Stomach (tissue), 9 donors: ENCODE data around the gene METRNL. TPM values are rescaled to one million over a fixed set of nuclear protein-coding genes. Genes with fewer than 3 reads are reported as not detected.

ENCODE experiments used
- DNase-seq, 2 donors: peaks; one replicate each; pipeline versions ENCODE4 v3.0.0 to v3.0.0-alpha.2; 2013 to 2019
- H3K27ac ChIP-seq, 5 donors: fragments of 200-600 bp in 4 of 5; sonication (generic) in 4 of 5; one replicate each; pipeline ENCODE4 v1.5.1; 2013 to 2019; ENCODE audit warnings: mild to moderate bottlenecking in 1 of 5, moderate library complexity in 1 of 5
- H3K27me3 ChIP-seq, 3 donors: fragments of 200-600 bp; sonication (generic); one replicate each; pipeline ENCODE4 v1.5.1; 2017 to 2019; ENCODE audit warnings: mixed run types in 1 of 3
- H3K36me3 ChIP-seq, 4 donors: fragments of 200-600 bp; sonication (generic); 1 replicate in 3 of 4; 2 replicates in 1 of 4; pipeline ENCODE4 v1.5.1; 2016 to 2019
- H3K4me1 ChIP-seq, 4 donors: fragments of 200-600 bp; sonication (generic); one replicate each; pipeline ENCODE4 v1.5.1; 2016 to 2019
- H3K4me3 ChIP-seq, 4 donors: fragments of 200-600 bp; sonication (generic) in 3 of 4; one replicate each; pipeline ENCODE4 v1.5.1; 2016 to 2019; ENCODE audit warnings: mild to moderate bottlenecking in 1 of 4
- H3K9me3 ChIP-seq, 4 donors: fragments of 200-600 bp; sonication (generic); one replicate each; pipeline ENCODE4 v1.5.1; 2016 to 2019
- EP300 ChIP-seq: sonication (generic); formaldehyde crosslinking; IDR thresholded peaks from one replicate; pipeline ENCODE4 v1.6.1; 2017; ENCODE audit warnings: antibody characterized with exemption
- POLR2A ChIP-seq, 4 donors: fragments of 450-650 bp; IDR thresholded peaks; one replicate each; pipeline ENCODE4 v1.6.1; 2016; ENCODE audit warnings: antibody characterized with exemption in 4 of 4, control low read depth in 2 of 4, mild to moderate bottlenecking in 1 of 4, moderate library complexity in 1 of 4
- POLR2AphosphoS5 ChIP-seq, 3 donors: sonication (generic); formaldehyde crosslinking; IDR thresholded peaks; one replicate each; pipeline ENCODE4 v1.6.1; 2016; ENCODE audit warnings: antibody characterized with exemption in 3 of 3
- WGBS, 5 donors: extraction: QIAGEN DNeasy Blood & Tissue Kit in 3 of 5; methylation state at CpG; one replicate each; pipeline versions ENCODE4 v1.1.5 to v1.1.7; 2013 to 2018; 5-methylcytosine and 5-hydroxymethylcytosine counted together
- intact Hi-C: fragments of 100-400 bp; cut with DNase I; formaldehyde crosslinking; loops from one replicate; pipeline ENCODE4 v1.15.1; 2023; ENCODE audit warnings: low total_unique reads
- polyA plus RNA-seq, 3 donors: library from polyadenylated mRNA; stranded (reverse); fragments of 200-250 nt; gene quantifications; one replicate each; pipeline ENCODE4 v1.2.3, GENCODE V29; 2013
- total RNA-seq, 5 donors: library from RNA; depleted of rRNA; stranded (reverse); fragments of >200 nt; gene quantifications; one replicate each; pipeline versions ENCODE4 v1.1.0 to v1.2.3, GENCODE V29; 2014 to 2016
- TF ChIP-seq, protein P1 (sequence below), 7 experiments: fragments of 450-650 bp in 4 of 7; fragments of 200-600 bp in 3 of 7; sonication (generic) in 3 of 7; IDR thresholded peaks; one replicate each; pipeline ENCODE4 v1.5.1; 2016 to 2019; ENCODE audit warnings: antibody characterized with exemption in 7 of 7, control low read depth in 2 of 7, mild to moderate bottlenecking in 1 of 7
- donor health status: healthy with polysubstance abuse.
- donor health status: Bipolar disorder and iron deficiency.
- donor health status: healthy.

METRNL gene
- total and polyA plus RNA-seq, 8 donors, result 25.7 to 452 (median 42.5) TPM

DNA sequence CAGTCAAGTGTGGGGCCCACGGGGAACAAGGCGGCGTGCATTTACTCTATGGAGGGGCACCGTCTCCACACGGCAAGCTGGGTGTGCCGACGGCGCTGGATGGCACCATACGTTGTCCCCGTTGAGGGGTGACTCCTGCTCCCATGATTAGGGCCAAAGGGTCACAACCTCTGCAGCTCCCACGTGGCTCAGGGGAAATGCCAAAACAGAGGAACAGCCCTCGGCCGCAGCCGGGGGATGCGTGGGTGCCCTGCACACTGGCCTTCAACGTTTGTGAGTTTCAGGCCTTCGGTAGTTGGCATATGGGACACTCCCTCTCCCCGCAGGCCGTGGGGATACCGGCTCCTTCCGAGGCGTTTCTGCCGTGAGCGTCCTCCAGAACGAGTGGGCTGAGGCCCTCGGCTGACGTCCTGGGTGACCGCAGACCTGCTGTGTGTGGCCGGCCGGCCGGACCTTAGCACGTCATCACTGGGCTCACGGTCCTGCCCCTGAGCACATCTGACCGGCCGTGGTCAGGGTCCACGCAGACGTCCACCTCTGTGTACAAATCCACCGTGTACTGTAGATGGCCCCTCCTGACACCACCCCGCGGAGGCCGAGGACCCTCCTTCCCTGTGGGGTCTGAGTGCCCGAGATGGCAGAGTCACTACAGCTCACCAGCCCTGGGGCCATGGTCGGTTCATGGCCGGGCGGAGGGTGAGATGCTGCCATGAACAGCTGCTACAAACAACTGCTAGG, 4.8 kb upstream of the METRNL start:
- peaks cover 0 to 20% (median 0%) of the 10 kb centered on the region in 3 donors for H3K27me3 ChIP-seq
- 91 to 94% (median 93%) methylated on average over 29 to 45 of the region's 45 CpGs for WGBS, 5 donors
- H3K4me1 ChIP-seq, result peaks cover 15 to 40% (median 27%) of the 10 kb centered on the region in 4 donors
- DNase-seq, result no peak
- no peaks in the 10 kb centered on the region for H3K9me3 ChIP-seq
- peak overlapping the region in 1 of 5 donors; percentile 54 for H3K27ac ChIP-seq
- H3K4me3 ChIP-seq, result no peak overlapping the region
- no peaks in the 10 kb centered on the region for H3K36me3 ChIP-seq
- TF ChIP-seq, protein P1, sequence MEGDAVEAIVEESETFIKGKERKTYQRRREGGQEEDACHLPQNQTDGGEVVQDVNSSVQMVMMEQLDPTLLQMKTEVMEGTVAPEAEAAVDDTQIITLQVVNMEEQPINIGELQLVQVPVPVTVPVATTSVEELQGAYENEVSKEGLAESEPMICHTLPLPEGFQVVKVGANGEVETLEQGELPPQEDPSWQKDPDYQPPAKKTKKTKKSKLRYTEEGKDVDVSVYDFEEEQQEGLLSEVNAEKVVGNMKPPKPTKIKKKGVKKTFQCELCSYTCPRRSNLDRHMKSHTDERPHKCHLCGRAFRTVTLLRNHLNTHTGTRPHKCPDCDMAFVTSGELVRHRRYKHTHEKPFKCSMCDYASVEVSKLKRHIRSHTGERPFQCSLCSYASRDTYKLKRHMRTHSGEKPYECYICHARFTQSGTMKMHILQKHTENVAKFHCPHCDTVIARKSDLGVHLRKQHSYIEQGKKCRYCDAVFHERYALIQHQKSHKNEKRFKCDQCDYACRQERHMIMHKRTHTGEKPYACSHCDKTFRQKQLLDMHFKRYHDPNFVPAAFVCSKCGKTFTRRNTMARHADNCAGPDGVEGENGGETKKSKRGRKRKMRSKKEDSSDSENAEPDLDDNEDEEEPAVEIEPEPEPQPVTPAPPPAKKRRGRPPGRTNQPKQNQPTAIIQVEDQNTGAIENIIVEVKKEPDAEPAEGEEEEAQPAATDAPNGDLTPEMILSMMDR (IDR thresholded peaks at IDR 0.05), result no peak
- TF ChIP-seq EP300 (no peak), POLR2A (IDR thresholded peaks at IDR 0.05) (no peak), POLR2AphosphoS5 (IDR thresholded peaks at IDR 0.05) (no peak)
- intact Hi-C loops, result no loop called here

DNA sequence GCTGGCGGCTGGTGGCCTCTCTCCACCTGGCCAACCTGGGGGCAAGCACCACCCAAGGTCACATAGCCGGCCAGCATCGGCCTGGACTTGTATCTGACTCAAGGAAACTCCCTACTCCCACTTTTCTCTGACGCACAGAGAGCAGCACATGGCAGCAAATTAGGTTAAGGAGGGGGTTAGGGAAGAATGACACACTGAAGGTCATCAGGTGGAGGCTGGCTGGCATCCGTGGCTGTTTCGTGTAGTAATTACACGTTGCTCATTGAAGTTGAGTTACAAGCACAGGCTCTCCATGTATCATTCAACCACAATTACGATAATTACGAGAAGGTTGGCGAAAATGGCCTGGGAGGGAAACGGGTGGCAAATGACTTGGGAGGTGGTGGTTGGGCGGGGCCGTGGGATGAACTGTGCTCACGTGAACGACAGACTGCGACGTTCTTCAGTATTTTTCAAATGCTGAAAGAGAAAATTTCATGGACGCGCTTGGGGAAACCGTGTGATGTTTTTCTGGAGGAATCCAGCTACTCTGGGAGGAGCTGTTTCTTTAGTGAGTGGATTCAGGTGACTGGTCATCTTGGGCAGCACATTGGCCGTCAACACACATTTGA, 4.0 kb upstream of the METRNL start:
- TF ChIP-seq, protein P1 (IDR thresholded peaks at IDR 0.05), result no peak
- TF ChIP-seq POLR2A (IDR thresholded peaks at IDR 0.05) (no peak), POLR2AphosphoS5 (IDR thresholded peaks at IDR 0.05) (no peak), EP300 (no peak)
- Histone ChIP-seq H3K4me3 (no peak overlapping the region), H3K9me3 (no peaks in the 10 kb centered on the region), H3K27ac (no peak overlapping the region), H3K36me3 (no peaks in the 10 kb centered on the region), H3K27me3 (peaks cover 0 to 20% (median 0%) of the 10 kb centered on the region in 3 donors), H3K4me1 (peaks cover 15 to 40% (median 27%) of the 10 kb centered on the region in 4 donors)
- intact Hi-C loops, result no loop called here
- DNase-seq, result no peak
- 86 to 91% (median 88%) methylated on average over 20 to 21 of the region's 21 CpGs for WGBS, 5 donors

DNA sequence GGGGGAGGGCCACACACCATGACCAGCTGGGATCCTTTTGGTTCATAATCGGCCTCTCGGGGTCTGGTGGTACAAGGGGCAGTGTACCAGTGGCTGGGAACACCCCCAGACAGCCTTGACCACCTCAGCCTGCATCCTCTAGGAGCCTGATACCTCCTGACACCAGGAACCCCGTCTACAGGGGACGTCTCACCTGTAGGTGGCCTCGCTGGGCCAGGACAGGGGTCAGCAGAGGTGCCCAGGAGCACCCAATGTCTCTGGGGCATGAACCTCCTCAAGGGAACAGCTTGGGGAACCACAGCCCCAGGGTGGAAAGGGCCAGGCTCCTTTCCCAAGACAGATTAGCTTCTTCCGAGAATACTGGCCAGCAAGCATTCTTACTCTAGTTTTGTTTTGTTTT, 2.5 kb upstream of the METRNL start:
- Histone ChIP-seq H3K4me1 (peaks cover 26 to 50% (median 40%) of the 10 kb centered on the region in 4 donors), H3K9me3 (no peaks in the 10 kb centered on the region), H3K36me3 (no peaks in the 10 kb centered on the region), H3K27ac (no peak overlapping the region), H3K4me3 (no peak overlapping the region), H3K27me3 (peaks cover 0 to 25% (median 0%) of the 10 kb centered on the region in 3 donors)
- WGBS, 5 donors, result 32 to 68% (median 54%) methylated on average over 2 to 6 of the region's 6 CpGs
- peak in 1 of 2 donors; percentile 46 for DNase-seq
- intact Hi-C loops, result no loop called here
- TF ChIP-seq POLR2AphosphoS5 (IDR thresholded peaks at IDR 0.05), result no peak
- TF ChIP-seq, protein P1 (IDR thresholded peaks at IDR 0.05), result peak in 1 of 7 experiments; percentile 7
- TF ChIP-seq EP300, result no peak

DNA sequence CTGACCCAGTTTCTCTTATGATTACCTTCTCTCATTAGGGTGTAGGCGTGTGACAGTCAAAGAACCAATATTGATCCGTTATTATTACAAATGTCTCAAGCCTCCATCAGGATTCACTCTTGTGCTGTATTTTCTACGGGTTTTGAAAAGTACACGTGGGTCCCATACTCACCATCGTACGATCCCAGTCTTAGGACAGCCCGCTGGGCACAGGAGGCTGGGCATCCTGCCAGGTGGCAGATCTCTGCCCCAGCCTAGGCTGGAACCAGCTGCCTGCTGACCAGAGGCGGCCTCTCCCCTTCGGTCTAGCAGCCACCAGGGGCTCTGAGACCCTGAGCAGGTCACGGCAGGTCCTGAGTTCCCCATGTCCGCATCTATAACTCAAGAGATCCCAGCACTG, 2.0 kb upstream of the METRNL start:
- peaks cover 0 to 25% (median 0%) of the 10 kb centered on the region in 3 donors for H3K27me3 ChIP-seq
- no peak overlapping the region for H3K4me3 ChIP-seq
- no peaks in the 10 kb centered on the region for H3K9me3 ChIP-seq
- intact Hi-C loops, result no loop called here
- DNase-seq, result peak in 1 of 2 donors; percentile 52
- no peak for TF ChIP-seq POLR2A (IDR thresholded peaks at IDR 0.05)
- TF ChIP-seq, protein P1 (IDR thresholded peaks at IDR 0.05), result no peak
- no peak for TF ChIP-seq EP300
- no peak for TF ChIP-seq POLR2AphosphoS5 (IDR thresholded peaks at IDR 0.05)
- no peaks in the 10 kb centered on the region for H3K36me3 ChIP-seq
- H3K27ac ChIP-seq, result peak overlapping the region in 1 of 5 donors; percentile 7
- WGBS, 5 donors, result 41 to 53% (median 51%) methylated on average over 7 to 11 of the region's 11 CpGs
- H3K4me1 ChIP-seq, result peaks cover 30 to 55% (median 44%) of the 10 kb centered on the region in 4 donors
